Ishikawa (cell line): ENCODE results near the gene COL20A1.

Experiments
- CEBPB ChIP-seq: IDR thresholded peaks from 2 replicates; pipeline ENCODE4 v1.6.1; 2012
- CREB1 ChIP-seq: IDR thresholded peaks from 2 replicates; pipeline ENCODE4 v1.6.1; 2012; ENCODE audit warnings: low read depth
- EGR1 ChIP-seq: IDR thresholded peaks from 2 replicates; pipeline ENCODE4 v1.6.1; 2012
- EP300 ChIP-seq: IDR thresholded peaks from 2 replicates; pipeline ENCODE4 v1.6.1; 2012; ENCODE audit warnings: borderline replicate concordance
- FOXM1 ChIP-seq: IDR thresholded peaks from 2 replicates; pipeline ENCODE4 v1.6.1; 2012; ENCODE audit warnings: low read depth, borderline replicate concordance
- MAX ChIP-seq: IDR thresholded peaks from 2 replicates; pipeline ENCODE4 v1.6.1; 2012
- NFIC ChIP-seq: IDR thresholded peaks from 2 replicates; pipeline ENCODE4 v1.6.1; 2012
- RAD21 ChIP-seq: IDR thresholded peaks from 2 replicates; pipeline ENCODE4 v1.6.1; 2012; ENCODE audit warnings: low read depth
- REST ChIP-seq: IDR thresholded peaks from 2 replicates; pipeline ENCODE4 v1.6.1; 2012; ENCODE audit warnings: low read depth, mild to moderate bottlenecking
- TAF1 ChIP-seq: IDR thresholded peaks from 2 replicates; pipeline ENCODE4 v1.6.1; 2012; ENCODE audit warnings: low read depth, mild to moderate bottlenecking
- TEAD4 ChIP-seq: IDR thresholded peaks from 2 replicates; pipeline ENCODE4 v1.6.1; 2012
- USF1 ChIP-seq: IDR thresholded peaks from 2 replicates; pipeline ENCODE4 v1.6.1; 2012
- YY1 ChIP-seq: IDR thresholded peaks from 2 replicates; pipeline ENCODE4 v1.6.1; 2012; ENCODE audit warnings: low read depth
- ZBTB7A ChIP-seq: IDR thresholded peaks from 2 replicates; pipeline ENCODE4 v1.6.1; 2012; ENCODE audit warnings: low read depth

- TF ChIP-seq RAD21 (no peak), NFIC (no peak), TAF1 (no peak), TEAD4 (no peak), YY1 (no peak), CEBPB (no peak), EGR1 (no peak), EP300 (no peak), USF1 (no peak), CREB1 (no peak), REST (no peak), MAX (no peak), FOXM1 (no peak), ZBTB7A (no peak)
Observed at GRCh38 chr20:63289311-63290135, 3.5 kb upstream of the COL20A1 start.
